PC-9 (cell line): ENCODE measurements around the gene UBXN2A. TPM values are rescaled to one million over a fixed set of nuclear protein-coding genes. Genes with fewer than 3 reads are reported as not detected.
"Not testable (repeated sequence)": the region's sequence is repeated elsewhere in the genome, so short reads cannot be mapped to it uniquely, and the experiment has no call there.

Experiments
- BruUV-seq: library from RNA; stranded (reverse); fragments of 400-500 nt; replicated peaks from 2 replicates; lab custom pipeline; 2021; lab: Mats Ljungman, UMichigan
- CTCF ChIA-PET: fragments of 300-600 bp; sonication (Branson Sonifier 250); formaldehyde crosslinking; loops from one replicate; lab custom pipeline; 2022; ENCODE audit warnings: antibody characterized with exemption; lab: Charles Lee
- POLR2A ChIA-PET: fragments of 300-600 bp; sonication (Branson Sonifier 250); formaldehyde crosslinking; loops from one replicate; lab custom pipeline; 2022; ENCODE audit warnings: antibody characterized with exemption; ENCODE audit not compliant: unreplicated experiment; lab: Charles Lee
- DNase-seq, 2 experiments: peaks; one replicate each; pipeline versions ENCODE4 v3.0.0 to v3.0.0-alpha.2; 2015 to 2022; ENCODE audit warnings: mixed read lengths in 1 of 2
- H2AFZ ChIP-seq: fragments of 200-600 bp; sonication (generic); 2 replicates; pipeline ENCODE4 v1.8.1; 2017; ENCODE audit warnings: antibody characterized with exemption
- H3F3A ChIP-seq: fragments of 200-600 bp; sonication (generic); 2 replicates; pipeline ENCODE4 v1.8.1; 2017; ENCODE audit warnings: antibody characterized with exemption, mild to moderate bottlenecking, low read depth; ENCODE audit not compliant: insufficient read depth
- H3K27ac ChIP-seq: fragments of 200-600 bp; sonication (generic); 2 replicates; pipeline ENCODE4 v1.6.1; 2016; ENCODE audit warnings: mixed run types
- H3K27me3 ChIP-seq: fragments of 200-600 bp; sonication (generic); 2 replicates; pipeline ENCODE4 v1.6.1; 2016; ENCODE audit warnings: low read depth, mixed run types; ENCODE audit not compliant: insufficient read depth
- H3K36me3 ChIP-seq: fragments of 200-600 bp; sonication (generic); 2 replicates; pipeline ENCODE4 v1.6.1; 2016; ENCODE audit warnings: low read depth, mixed run types
- H3K4me1 ChIP-seq: fragments of 200-600 bp; sonication (generic); replicated peaks from 2 replicates; pipeline ENCODE4 v1.6.1; 2016; ENCODE audit warnings: mixed run types; ENCODE audit not compliant: insufficient read depth
- H3K4me2 ChIP-seq: fragments of 200-600 bp; sonication (generic); 2 replicates; pipeline ENCODE4 v1.6.1; 2017; ENCODE audit warnings: mixed run types
- H3K4me3 ChIP-seq: fragments of 200-600 bp; sonication (generic); 2 replicates; pipeline ENCODE4 v1.6.1; 2016; ENCODE audit warnings: mixed run types
- H3K79me2 ChIP-seq: fragments of 200-600 bp; sonication (generic); 2 replicates; pipeline ENCODE4 v1.6.1; 2017; ENCODE audit warnings: low read depth, mixed run types
- H3K9me2 ChIP-seq: fragments of 200-600 bp; sonication (generic); 2 replicates; pipeline ENCODE4 v1.8.1; 2017; ENCODE audit warnings: mild to moderate bottlenecking; ENCODE audit not compliant: insufficient read depth
- H3K9me3 ChIP-seq: fragments of 200-600 bp; sonication (generic); 2 replicates; pipeline ENCODE4 v1.8.1; 2016; ENCODE audit warnings: low read depth; ENCODE audit not compliant: insufficient read depth
- H4K20me1 ChIP-seq: fragments of 200-600 bp; sonication (generic); 2 replicates; pipeline ENCODE4 v1.8.1; 2017; ENCODE audit not compliant: insufficient read depth
- CTCF ChIP-seq: fragments of 200-600 bp; sonication (generic); conservative IDR thresholded peaks from 2 replicates; pipeline ENCODE4 v1.6.1; 2017; ENCODE audit warnings: mixed run types, antibody characterized with exemption, mild to moderate bottlenecking, moderate library complexity
- EZH2 ChIP-seq: fragments of 200-600 bp; sonication (generic); IDR thresholded peaks from 2 replicates; pipeline ENCODE4 v1.8.0; 2017; ENCODE audit warnings: antibody characterized with exemption, low read depth
- intact Hi-C: fragments of 100-400 bp; cut with micrococcal nuclease; formaldehyde crosslinking; loops from one replicate; pipeline ENCODE4 v1.10.0; 2022; ENCODE audit not compliant: unreplicated experiment
- total RNA-seq: library from RNA; stranded (reverse); gene quantifications from 2 replicates; pipeline ENCODE4 v1.2.3, GENCODE V29; 2021

The UBXN2A gene
- total RNA-seq, 1 experiment from 2014 or later = 16.9 TPM

GRCh38 chr2:23944527-23944926 lies 4.3 kb downstream of the UBXN2A start:
- Histone ChIP-seq H4K20me1 (no peaks in the 10 kb centered on the region), H3K27ac (no peak overlapping the region), H3K4me3 (no peak overlapping the region), H3F3A (no peaks in the 10 kb centered on the region; the same call in 1 of the 2 replicates), H3K9me3 (no peaks in the 10 kb centered on the region), H3K4me1 (peaks cover 7% of the 10 kb centered on the region; the same call in 1 of the 2 replicates), H3K4me2 (no peak overlapping the region), H3K36me3 (no peaks in the 10 kb centered on the region; the same call in 1 of the 2 replicates), H3K9me2 (no peaks in the 10 kb centered on the region), H3K79me2 (peaks cover 48% of the 10 kb centered on the region), H3K27me3 (no peaks in the 10 kb centered on the region), H2AFZ (no peak overlapping the region)
- intact Hi-C loops = no loop called here
- BruUV-seq = no TSS peak
- POLR2A ChIA-PET = no interaction called here
- CTCF ChIA-PET = no interaction called here
- DNase-seq = no peak
- TF ChIP-seq CTCF (no peak), EZH2 (no peak)

- Histone ChIP-seq H2AFZ (no peak overlapping the region), H3K9me3 (no peaks in the 10 kb centered on the region), H3K27me3 (no peaks in the 10 kb centered on the region), H4K20me1 (no peaks in the 10 kb centered on the region), H3K27ac (no peak overlapping the region), H3K36me3 (no peaks in the 10 kb centered on the region; the same call in 1 of the 2 replicates), H3K4me3 (no peak overlapping the region), H3K4me1 (peaks cover 7% of the 10 kb centered on the region; the same call in 1 of the 2 replicates), H3F3A (no peaks in the 10 kb centered on the region; the same call in 1 of the 2 replicates), H3K79me2 (peaks cover 48% of the 10 kb centered on the region), H3K4me2 (no peak overlapping the region), H3K9me2 (no peaks in the 10 kb centered on the region)
- ChIA-PET POLR2A (no interaction called here), CTCF (no interaction called here)
- intact Hi-C loops = no loop called here
- BruUV-seq = no TSS peak
- no peak for DNase-seq
- TF ChIP-seq CTCF (no peak), EZH2 (no peak)
Observed at GRCh38 chr2:23944976-23945375, 4.7 kb downstream of the UBXN2A start.

GRCh38 chr2:23947350-23947749 lies 7.1 kb downstream of the UBXN2A start:
- no TSS peak for BruUV-seq
- Histone ChIP-seq H3K79me2 (peaks cover 34% of the 10 kb centered on the region), H3K4me2 (no peak overlapping the region), H3K27ac (no peak overlapping the region), H3K4me1 (no peaks in the 10 kb centered on the region), H3K9me3 (no peaks in the 10 kb centered on the region), H2AFZ (no peak overlapping the region), H3K4me3 (no peak overlapping the region), H3K36me3 (no peaks in the 10 kb centered on the region; the same call in 1 of the 2 replicates), H3K9me2 (no peaks in the 10 kb centered on the region), H3K27me3 (no peaks in the 10 kb centered on the region), H3F3A (no peaks in the 10 kb centered on the region), H4K20me1 (no peaks in the 10 kb centered on the region)
- POLR2A ChIA-PET = no interaction called here
- CTCF ChIA-PET = no interaction called here
- intact Hi-C loops = no loop called here
- no peak for DNase-seq
- TF ChIP-seq CTCF (no peak), EZH2 (no peak)

- H3K9me2 ChIP-seq, H3K36me3 ChIP-seq, H3K9me3 ChIP-seq, H3K27ac ChIP-seq, H3F3A ChIP-seq, DNase-seq, H4K20me1 ChIP-seq, H2AFZ ChIP-seq, intact Hi-C loops, H3K4me2 ChIP-seq, H3K4me1 ChIP-seq, H3K4me3 ChIP-seq, BruUV-seq, H3K27me3 ChIP-seq: not testable (repeated sequence)
- POLR2A ChIA-PET = interaction anchor here (0.5 kb wide), 1 partner anchor 26 kb away, joined by 4 read pairs; the partner anchor contains the start of gene ATAD2B
- CTCF ChIA-PET = interaction anchor here (0.5 to 0.7 kb wide), 3 partner anchors 48 to 1028 kb away, joined by 9 to 13 read pairs (median 11); no protein-coding TSS in a partner anchor
- H3K79me2 ChIP-seq = peaks cover 13% of the 10 kb centered on the region; the same call in 1 of the 2 replicates
Observed at GRCh38 chr2:23952558-23952957, 12.3 kb downstream of the UBXN2A start.
